PC-9 (cell line): ENCODE results near the gene USF2. TPM values are rescaled to one million over a fixed set of nuclear protein-coding genes. Genes with fewer than 3 reads are reported as not detected.

Experiments
- BruUV-seq: library from RNA; stranded (reverse); fragments of 400-500 nt; replicated peaks from 2 replicates; lab custom pipeline; 2021; lab: Mats Ljungman, UMichigan
- CTCF ChIA-PET: fragments of 300-600 bp; sonication (Branson Sonifier 250); formaldehyde crosslinking; loops from one replicate; lab custom pipeline; 2022; ENCODE audit warnings: antibody characterized with exemption; lab: Charles Lee
- POLR2A ChIA-PET: fragments of 300-600 bp; sonication (Branson Sonifier 250); formaldehyde crosslinking; loops from one replicate; lab custom pipeline; 2022; ENCODE audit warnings: antibody characterized with exemption; ENCODE audit not compliant: unreplicated experiment; lab: Charles Lee
- DNase-seq, 2 experiments: peaks; one replicate each; pipeline versions ENCODE4 v3.0.0 to v3.0.0-alpha.2; 2015 to 2022; ENCODE audit warnings: mixed read lengths in 1 of 2
- H2AFZ ChIP-seq: fragments of 200-600 bp; sonication (generic); 2 replicates; pipeline ENCODE4 v1.8.1; 2017; ENCODE audit warnings: antibody characterized with exemption
- H3F3A ChIP-seq: fragments of 200-600 bp; sonication (generic); 2 replicates; pipeline ENCODE4 v1.8.1; 2017; ENCODE audit warnings: antibody characterized with exemption, mild to moderate bottlenecking, low read depth; ENCODE audit not compliant: insufficient read depth
- H3K27ac ChIP-seq: fragments of 200-600 bp; sonication (generic); 2 replicates; pipeline ENCODE4 v1.6.1; 2016; ENCODE audit warnings: mixed run types
- H3K27me3 ChIP-seq: fragments of 200-600 bp; sonication (generic); 2 replicates; pipeline ENCODE4 v1.6.1; 2016; ENCODE audit warnings: low read depth, mixed run types; ENCODE audit not compliant: insufficient read depth
- H3K36me3 ChIP-seq: fragments of 200-600 bp; sonication (generic); 2 replicates; pipeline ENCODE4 v1.6.1; 2016; ENCODE audit warnings: low read depth, mixed run types
- H3K4me1 ChIP-seq: fragments of 200-600 bp; sonication (generic); replicated peaks from 2 replicates; pipeline ENCODE4 v1.6.1; 2016; ENCODE audit warnings: mixed run types; ENCODE audit not compliant: insufficient read depth
- H3K4me2 ChIP-seq: fragments of 200-600 bp; sonication (generic); 2 replicates; pipeline ENCODE4 v1.6.1; 2017; ENCODE audit warnings: mixed run types
- H3K4me3 ChIP-seq: fragments of 200-600 bp; sonication (generic); 2 replicates; pipeline ENCODE4 v1.6.1; 2016; ENCODE audit warnings: mixed run types
- H3K79me2 ChIP-seq: fragments of 200-600 bp; sonication (generic); 2 replicates; pipeline ENCODE4 v1.6.1; 2017; ENCODE audit warnings: low read depth, mixed run types
- H3K9me2 ChIP-seq: fragments of 200-600 bp; sonication (generic); 2 replicates; pipeline ENCODE4 v1.8.1; 2017; ENCODE audit warnings: mild to moderate bottlenecking; ENCODE audit not compliant: insufficient read depth
- H3K9me3 ChIP-seq: fragments of 200-600 bp; sonication (generic); 2 replicates; pipeline ENCODE4 v1.8.1; 2016; ENCODE audit warnings: low read depth; ENCODE audit not compliant: insufficient read depth
- H4K20me1 ChIP-seq: fragments of 200-600 bp; sonication (generic); 2 replicates; pipeline ENCODE4 v1.8.1; 2017; ENCODE audit not compliant: insufficient read depth
- CTCF ChIP-seq: fragments of 200-600 bp; sonication (generic); conservative IDR thresholded peaks from 2 replicates; pipeline ENCODE4 v1.6.1; 2017; ENCODE audit warnings: mixed run types, antibody characterized with exemption, mild to moderate bottlenecking, moderate library complexity
- EZH2 ChIP-seq: fragments of 200-600 bp; sonication (generic); IDR thresholded peaks from 2 replicates; pipeline ENCODE4 v1.8.0; 2017; ENCODE audit warnings: antibody characterized with exemption, low read depth
- intact Hi-C: fragments of 100-400 bp; cut with micrococcal nuclease; formaldehyde crosslinking; loops from one replicate; pipeline ENCODE4 v1.10.0; 2022; ENCODE audit not compliant: unreplicated experiment
- total RNA-seq: library from RNA; stranded (reverse); gene quantifications from 2 replicates; pipeline ENCODE4 v1.2.3, GENCODE V29; 2021

USF2 gene
- total RNA-seq, 1 experiment from 2014 or later, result 98.2 TPM

- Histone ChIP-seq H3K36me3 (peaks cover 15% of the 10 kb centered on the region), H3K9me3 (no peaks in the 10 kb centered on the region), H3K4me1 (peaks cover 51% of the 10 kb centered on the region), H3K27ac (peak overlapping the region; percentile 97), H2AFZ (no peak overlapping the region), H3K79me2 (peaks cover 32% of the 10 kb centered on the region), H3K4me2 (peak overlapping the region; percentile 99), H4K20me1 (no peaks in the 10 kb centered on the region), H3F3A (peaks cover 45% of the 10 kb centered on the region), H3K9me2 (no peaks in the 10 kb centered on the region), H3K27me3 (no peaks in the 10 kb centered on the region), H3K4me3 (no peak overlapping the region)
- CTCF ChIA-PET, result no interaction called here
- BruUV-seq, result no TSS peak
- POLR2A ChIA-PET, result no interaction called here
- DNase-seq, result no peak
- TF ChIP-seq EZH2 (no peak), CTCF (no peak)
- intact Hi-C loops, result loop anchor here (2.0 to 5.0 kb wide), 2 partner anchors 45 to 159 kb away; no protein-coding TSS in a partner anchor
Measured at GRCh38 chr19:35307931-35308330, 39.2 kb downstream of the USF2 start.

- DNase-seq, result no peak
- Histone ChIP-seq H3K27me3 (no peaks in the 10 kb centered on the region), H2AFZ (0 out of 2 replicates have a peak overlapping the region, but pooled peaks have one; percentile 41), H3K4me1 (peaks cover 61% of the 10 kb centered on the region), H4K20me1 (no peaks in the 10 kb centered on the region), H3K4me3 (peak overlapping the region; percentile 86; the same call in 1 of the 2 replicates), H3K9me3 (no peaks in the 10 kb centered on the region), H3K79me2 (peaks cover 36% of the 10 kb centered on the region), H3K27ac (peak overlapping the region; percentile 97), H3K4me2 (peak overlapping the region; percentile 99), H3K36me3 (peaks cover 19% of the 10 kb centered on the region), H3K9me2 (no peaks in the 10 kb centered on the region), H3F3A (peaks cover 49% of the 10 kb centered on the region)
- CTCF ChIA-PET, result interaction anchor here (1.4 kb wide), 1 partner anchor 10 kb away, joined by 4 read pairs; no protein-coding TSS in a partner anchor
- intact Hi-C loops, result loop anchor here (1.0 to 5.0 kb wide), 2 partner anchors 10 to 158 kb away; no protein-coding TSS in a partner anchor
- BruUV-seq, result no TSS peak
- POLR2A ChIA-PET, result interaction anchor here (0.6 to 0.8 kb wide), 2 partner anchors 10 to 688 kb away, joined by 3 to 5 read pairs; no protein-coding TSS in a partner anchor
- TF ChIP-seq CTCF (no peak), EZH2 (no peak)
Measured at GRCh38 chr19:35308910-35309309, 40.1 kb downstream of the USF2 start.

- H3K4me1 ChIP-seq, result peaks cover 69% of the 10 kb centered on the region
- H3K79me2 ChIP-seq, result peaks cover 42% of the 10 kb centered on the region
- no peaks in the 10 kb centered on the region for H3K9me3 ChIP-seq
- intact Hi-C loops, result loop anchor here (1.0 to 10.0 kb wide), 3 partner anchors 10 to 625 kb away; partner anchors contain the start of gene LRFN3
- TSS peak; percentile 50 for BruUV-seq
- peaks cover 56% of the 10 kb centered on the region for H3F3A ChIP-seq
- TF ChIP-seq CTCF (no peak), EZH2 (no peak)
- DNase-seq, result peak; percentile 89 to 98
- peak overlapping the region; percentile 86 for H3K4me3 ChIP-seq
- H3K27me3 ChIP-seq, result no peaks in the 10 kb centered on the region
- 0 out of 2 replicates have a peak overlapping the region, but pooled peaks have one; percentile 41 for H2AFZ ChIP-seq
- peak overlapping the region; percentile 97 for H3K27ac ChIP-seq
- H3K4me2 ChIP-seq, result peak overlapping the region; percentile 99
- ChIA-PET POLR2A (interaction anchor here (0.6 to 0.8 kb wide), 3 partner anchors 10 to 687 kb away, joined by 3 to 5 read pairs (median 4); no protein-coding TSS in a partner anchor), CTCF (interaction anchor here (1.4 kb wide), 1 partner anchor 9 kb away, joined by 4 read pairs; no protein-coding TSS in a partner anchor)
- no peaks in the 10 kb centered on the region for H3K9me2 ChIP-seq
- no peaks in the 10 kb centered on the region for H4K20me1 ChIP-seq
- H3K36me3 ChIP-seq, result peaks cover 25% of the 10 kb centered on the region
Measured at GRCh38 chr19:35309481-35310279, 40.9 kb downstream of the USF2 start.
